HepG2 (cell line): ENCODE results near the gene TANGO2. TPM values are rescaled to one million over a fixed set of nuclear protein-coding genes. Genes with fewer than 3 reads are reported as not detected.
A peak's percentile ranks its signal among the peaks of the same experiment; 100 is the strongest.

Experiments used
- ARNT ChIP-seq: fragments of 450-650 bp; IDR thresholded peaks from 2 replicates; pipeline ENCODE4 v1.6.1; 2017
- ATM ChIP-seq: fragments of 450-650 bp; IDR thresholded peaks from 2 replicates; pipeline ENCODE4 v1.7.1; 2017; ENCODE audit warnings: mild to moderate bottlenecking, borderline replicate concordance
- CENPX ChIP-seq: sonication (generic); formaldehyde crosslinking; IDR thresholded peaks from 2 replicates; pipeline ENCODE4 v1.9.0; 2021; ENCODE audit warnings: mild to moderate bottlenecking, missing genetic modification reagents, moderate library complexity
- ELF3 ChIP-seq: IDR thresholded peaks from 2 replicates; pipeline ENCODE4 v1.6.1; 2016; ENCODE audit warnings: missing genetic modification reagents, missing compliant biosample characterization
- FOXP1 ChIP-seq, 2 experiments: fragments of 450-650 bp in 1 of 2; IDR thresholded peaks; 2 replicates each; pipeline ENCODE4 v1.6.1; 2017 to 2018; ENCODE audit warnings: antibody characterized with exemption in 1 of 2
- HDAC2 ChIP-seq: sonication (generic); formaldehyde crosslinking; IDR thresholded peaks from 2 replicates; pipeline ENCODE4 v1.4.0; 2020; ENCODE audit warnings: missing genetic modification reagents
- IKZF4 ChIP-seq: sonication (generic); formaldehyde crosslinking; IDR thresholded peaks from 2 replicates; pipeline ENCODE4 v1.5.1; 2020; ENCODE audit warnings: borderline replicate concordance, mild to moderate bottlenecking, low read depth, missing genetic modification reagents; ENCODE audit errors: not compliant biosample characterization
- RBFOX2 ChIP-seq: fragments of 200-400 bp; formaldehyde crosslinking; IDR thresholded peaks from 2 replicates; pipeline ENCODE4 v1.6.1; 2017; ENCODE audit warnings: low read depth, mild to moderate bottlenecking, low read length
- SETDB1 ChIP-seq: sonication (generic); formaldehyde crosslinking; IDR thresholded peaks from 2 replicates; pipeline ENCODE4 v1.5.1; 2020; ENCODE audit warnings: missing genetic modification reagents, mild to moderate bottlenecking, borderline replicate concordance
- TBX3 ChIP-seq: fragments of 450-650 bp; IDR thresholded peaks from 2 replicates; pipeline ENCODE4 v1.6.1; 2017; ENCODE audit warnings: antibody characterized with exemption, mild to moderate bottlenecking, inconsistent platforms, borderline replicate concordance
- ZC3H13 ChIP-seq: sonication (generic); formaldehyde crosslinking; IDR thresholded peaks from 2 replicates; pipeline ENCODE4 v1.8.1; 2023; ENCODE audit warnings: mild to moderate bottlenecking, missing genetic modification reagents, moderate library complexity
- ZNF160 ChIP-seq: sonication (generic); formaldehyde crosslinking; IDR thresholded peaks from 2 replicates; pipeline ENCODE4 v1.8.0; 2022; ENCODE audit warnings: mild to moderate bottlenecking, inconsistent platforms, missing genetic modification reagents
- ZNF253 ChIP-seq: sonication (generic); formaldehyde crosslinking; IDR thresholded peaks from 2 replicates; pipeline ENCODE4 v1.8.0; 2022; ENCODE audit warnings: mild to moderate bottlenecking, missing genetic modification reagents, borderline replicate concordance
- ZNF570 ChIP-seq: sonication (generic); formaldehyde crosslinking; IDR thresholded peaks from 2 replicates; pipeline ENCODE4 v1.4.0; 2020; ENCODE audit warnings: mild to moderate bottlenecking, missing genetic modification reagents, borderline replicate concordance
- ZNF670 ChIP-seq: sonication (generic); formaldehyde crosslinking; IDR thresholded peaks from 2 replicates; pipeline ENCODE4 v1.8.0; 2022; ENCODE audit warnings: mild to moderate bottlenecking, missing genetic modification reagents, borderline replicate concordance
- ZNF792 ChIP-seq: IDR thresholded peaks from 2 replicates; pipeline ENCODE4 v1.6.1; 2016
- polyA plus RNA-seq, 8 experiments: library from polyadenylated mRNA; depleted of rRNA in 3 of 8; stranded (reverse) in 7 of 8; unstranded in 1 of 8; fragments of >200 nt; fragmentation: Illumina TruSeq in 4 of 8; extraction: Trizol in 4 of 8; gene quantifications; 2 replicates each; pipeline versions ENCODE4 v1.2.1 to v1.2.3, GENCODE V29; 2011 to 2016; ENCODE audit warnings: low read depth in 4 of 8, missing spikeins in 1 of 8, mixed read lengths in 1 of 8; ENCODE audit not compliant: insufficient read depth in 1 of 8
- total RNA-seq, 5 experiments: library from RNA; depleted of rRNA; stranded (reverse); fragments of >200 nt; fragmentation: Illumina TruSeq; extraction: Trizol; gene quantifications; 2 replicates each; pipeline ENCODE4 v1.2.3, GENCODE V29; 2016; ENCODE audit warnings: low read depth in 1 of 5
- TF ChIP-seq, protein P1 (sequence below): sonication (generic); formaldehyde crosslinking; IDR thresholded peaks from 2 replicates; pipeline ENCODE4 v1.4.0; 2020; ENCODE audit warnings: missing genetic modification reagents, borderline replicate concordance
- TF ChIP-seq, protein P2 (sequence below): sonication (generic); formaldehyde crosslinking; IDR thresholded peaks from 2 replicates; pipeline ENCODE4 v1.8.0; 2022; ENCODE audit warnings: missing genetic modification reagents, low read depth, mild to moderate bottlenecking, borderline replicate concordance
- TF ChIP-seq, protein P3 (sequence below): sonication (generic); formaldehyde crosslinking; IDR thresholded peaks from 2 replicates; pipeline ENCODE4 v1.5.0; 2020; ENCODE audit warnings: missing genetic modification reagents
- TF ChIP-seq, protein P4 (sequence below): sonication (generic); formaldehyde crosslinking; IDR thresholded peaks from 2 replicates; pipeline ENCODE4 v1.5.0; 2020; ENCODE audit warnings: missing genetic modification reagents
- TF ChIP-seq, protein P5 (sequence below): sonication (generic); formaldehyde crosslinking; IDR thresholded peaks from 2 replicates; pipeline ENCODE4 v1.4.0; 2020; ENCODE audit warnings: missing genetic modification reagents

TANGO2 gene
- total and polyA plus RNA-seq, 2 of the 13 experiments (the other 11 are each of a cell fraction or from before 2014, with no cell fraction given), result 12.9 to 14.8 TPM

DNA sequence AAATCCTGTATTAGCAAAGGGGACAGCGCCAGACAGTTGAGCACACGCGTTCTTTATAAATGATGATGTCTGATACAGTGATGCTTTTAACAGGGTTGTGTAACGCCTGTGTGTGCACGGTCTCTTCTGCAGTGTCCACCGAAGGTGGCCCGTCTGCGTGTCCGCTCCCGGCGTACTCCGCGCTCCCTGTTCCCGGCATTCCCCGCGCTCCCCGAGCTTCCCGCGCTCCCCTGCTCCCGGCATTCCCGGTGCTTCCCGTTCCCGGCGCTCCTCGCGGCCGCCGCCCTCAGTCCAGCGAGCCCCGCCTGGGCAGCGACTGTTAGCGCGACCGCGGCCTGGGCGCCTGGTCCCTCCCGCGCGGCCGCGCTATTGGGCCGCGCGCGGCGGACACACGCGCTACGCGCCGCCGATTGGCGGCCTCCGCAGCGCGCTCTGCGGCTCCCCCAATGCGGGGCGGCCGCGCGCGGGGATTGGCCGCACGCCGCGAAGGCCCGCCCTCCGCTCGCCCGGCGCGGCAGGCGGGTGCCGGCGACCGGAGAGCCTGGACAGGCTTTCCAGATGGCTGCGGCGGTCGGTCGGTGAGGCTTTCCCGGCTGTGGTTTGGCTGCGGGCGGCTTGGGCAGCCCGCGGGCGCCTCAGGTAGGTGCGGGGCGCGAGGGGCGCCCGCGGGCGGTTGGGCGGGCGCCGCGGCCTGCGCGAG is 59.0 kb downstream of the TANGO2 start, which contains the start of gene DGCR8 (continued):
- TF ChIP-seq, protein P1, sequence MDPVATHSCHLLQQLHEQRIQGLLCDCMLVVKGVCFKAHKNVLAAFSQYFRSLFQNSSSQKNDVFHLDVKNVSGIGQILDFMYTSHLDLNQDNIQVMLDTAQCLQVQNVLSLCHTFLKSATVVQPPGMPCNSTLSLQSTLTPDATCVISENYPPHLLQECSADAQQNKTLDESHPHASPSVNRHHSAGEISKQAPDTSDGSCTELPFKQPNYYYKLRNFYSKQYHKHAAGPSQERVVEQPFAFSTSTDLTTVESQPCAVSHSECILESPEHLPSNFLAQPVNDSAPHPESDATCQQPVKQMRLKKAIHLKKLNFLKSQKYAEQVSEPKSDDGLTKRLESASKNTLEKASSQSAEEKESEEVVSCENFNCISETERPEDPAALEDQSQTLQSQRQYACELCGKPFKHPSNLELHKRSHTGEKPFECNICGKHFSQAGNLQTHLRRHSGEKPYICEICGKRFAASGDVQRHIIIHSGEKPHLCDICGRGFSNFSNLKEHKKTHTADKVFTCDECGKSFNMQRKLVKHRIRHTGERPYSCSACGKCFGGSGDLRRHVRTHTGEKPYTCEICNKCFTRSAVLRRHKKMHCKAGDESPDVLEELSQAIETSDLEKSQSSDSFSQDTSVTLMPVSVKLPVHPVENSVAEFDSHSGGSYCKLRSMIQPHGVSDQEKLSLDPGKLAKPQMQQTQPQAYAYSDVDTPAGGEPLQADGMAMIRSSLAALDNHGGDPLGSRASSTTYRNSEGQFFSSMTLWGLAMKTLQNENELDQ (CRISPR knock-in tag), result no peak
- TF ChIP-seq SETDB1 (CRISPR knock-in tag) (no peak), FOXP1 (IDR thresholded peaks at IDR 0.05) (no peak), FOXP1 (CRISPR knock-in tag; IDR thresholded peaks at IDR 0.05) (no peak; the same call in 1 of the 2 replicates), ATM (no peak), ZNF253 (CRISPR knock-in tag) (peak; percentile 93), ZNF160 (CRISPR knock-in tag) (no peak), ZNF670 (CRISPR knock-in tag) (no peak; the same call in 1 of the 2 replicates), CENPX (CRISPR knock-in tag) (no peak), ZNF792 (CRISPR knock-in tag) (peak; percentile 88), HDAC2 (CRISPR knock-in tag) (peak; percentile 84), ELF3 (CRISPR knock-in tag) (peak; percentile 85), ARNT (no peak), IKZF4 (CRISPR knock-in tag) (peak; percentile 85), ZC3H13 (peak; percentile 87), TBX3 (no peak), ZNF570 (no peak), RBFOX2 (peak; percentile 87)
- TF ChIP-seq, protein P2, sequence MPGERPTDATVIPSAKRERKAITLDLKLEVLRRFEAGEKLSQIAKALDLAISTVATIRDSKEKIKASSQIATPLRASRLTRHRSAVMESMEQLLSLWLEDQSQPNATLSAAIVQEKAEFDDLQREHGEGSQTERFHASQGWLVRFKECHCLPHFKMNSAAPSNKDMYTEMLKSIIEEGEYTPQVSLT (CRISPR knock-in tag), result no peak
- TF ChIP-seq, protein P3, sequence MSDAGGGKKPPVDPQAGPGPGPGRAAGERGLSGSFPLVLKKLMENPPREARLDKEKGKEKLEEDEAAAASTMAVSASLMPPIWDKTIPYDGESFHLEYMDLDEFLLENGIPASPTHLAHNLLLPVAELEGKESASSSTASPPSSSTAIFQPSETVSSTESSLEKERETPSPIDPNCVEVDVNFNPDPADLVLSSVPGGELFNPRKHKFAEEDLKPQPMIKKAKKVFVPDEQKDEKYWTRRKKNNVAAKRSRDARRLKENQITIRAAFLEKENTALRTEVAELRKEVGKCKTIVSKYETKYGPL (CRISPR knock-in tag), result 0 out of 2 replicates have a peak, but pooled peaks have one; percentile 38
- TF ChIP-seq, protein P4, sequence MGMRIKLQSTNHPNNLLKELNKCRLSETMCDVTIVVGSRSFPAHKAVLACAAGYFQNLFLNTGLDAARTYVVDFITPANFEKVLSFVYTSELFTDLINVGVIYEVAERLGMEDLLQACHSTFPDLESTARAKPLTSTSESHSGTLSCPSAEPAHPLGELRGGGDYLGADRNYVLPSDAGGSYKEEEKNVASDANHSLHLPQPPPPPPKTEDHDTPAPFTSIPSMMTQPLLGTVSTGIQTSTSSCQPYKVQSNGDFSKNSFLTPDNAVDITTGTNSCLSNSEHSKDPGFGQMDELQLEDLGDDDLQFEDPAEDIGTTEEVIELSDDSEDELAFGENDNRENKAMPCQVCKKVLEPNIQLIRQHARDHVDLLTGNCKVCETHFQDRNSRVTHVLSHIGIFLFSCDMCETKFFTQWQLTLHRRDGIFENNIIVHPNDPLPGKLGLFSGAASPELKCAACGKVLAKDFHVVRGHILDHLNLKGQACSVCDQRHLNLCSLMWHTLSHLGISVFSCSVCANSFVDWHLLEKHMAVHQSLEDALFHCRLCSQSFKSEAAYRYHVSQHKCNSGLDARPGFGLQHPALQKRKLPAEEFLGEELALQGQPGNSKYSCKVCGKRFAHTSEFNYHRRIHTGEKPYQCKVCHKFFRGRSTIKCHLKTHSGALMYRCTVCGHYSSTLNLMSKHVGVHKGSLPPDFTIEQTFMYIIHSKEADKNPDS (CRISPR knock-in tag), result no peak
- TF ChIP-seq, protein P5, sequence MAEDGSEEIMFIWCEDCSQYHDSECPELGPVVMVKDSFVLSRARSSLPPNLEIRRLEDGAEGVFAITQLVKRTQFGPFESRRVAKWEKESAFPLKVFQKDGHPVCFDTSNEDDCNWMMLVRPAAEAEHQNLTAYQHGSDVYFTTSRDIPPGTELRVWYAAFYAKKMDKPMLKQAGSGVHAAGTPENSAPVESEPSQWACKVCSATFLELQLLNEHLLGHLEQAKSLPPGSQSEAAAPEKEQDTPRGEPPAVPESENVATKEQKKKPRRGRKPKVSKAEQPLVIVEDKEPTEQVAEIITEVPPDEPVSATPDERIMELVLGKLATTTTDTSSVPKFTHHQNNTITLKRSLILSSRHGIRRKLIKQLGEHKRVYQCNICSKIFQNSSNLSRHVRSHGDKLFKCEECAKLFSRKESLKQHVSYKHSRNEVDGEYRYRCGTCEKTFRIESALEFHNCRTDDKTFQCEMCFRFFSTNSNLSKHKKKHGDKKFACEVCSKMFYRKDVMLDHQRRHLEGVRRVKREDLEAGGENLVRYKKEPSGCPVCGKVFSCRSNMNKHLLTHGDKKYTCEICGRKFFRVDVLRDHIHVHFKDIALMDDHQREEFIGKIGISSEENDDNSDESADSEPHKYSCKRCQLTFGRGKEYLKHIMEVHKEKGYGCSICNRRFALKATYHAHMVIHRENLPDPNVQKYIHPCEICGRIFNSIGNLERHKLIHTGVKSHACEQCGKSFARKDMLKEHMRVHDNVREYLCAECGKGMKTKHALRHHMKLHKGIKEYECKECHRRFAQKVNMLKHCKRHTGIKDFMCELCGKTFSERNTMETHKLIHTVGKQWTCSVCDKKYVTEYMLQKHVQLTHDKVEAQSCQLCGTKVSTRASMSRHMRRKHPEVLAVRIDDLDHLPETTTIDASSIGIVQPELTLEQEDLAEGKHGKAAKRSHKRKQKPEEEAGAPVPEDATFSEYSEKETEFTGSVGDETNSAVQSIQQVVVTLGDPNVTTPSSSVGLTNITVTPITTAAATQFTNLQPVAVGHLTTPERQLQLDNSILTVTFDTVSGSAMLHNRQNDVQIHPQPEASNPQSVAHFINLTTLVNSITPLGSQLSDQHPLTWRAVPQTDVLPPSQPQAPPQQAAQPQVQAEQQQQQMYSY, result no peak
